ENCODE measurements around the gene INF2.

The INF2 gene

GRCh38 chr14:104734991-104735779 lies 45.8 kb downstream of the INF2 start:
- Mint-ChIP-seq H3K4me1 (no peaks in the 10 kb centered on the region), H3K4me3 (no peak overlapping the region), H3K27me3 (ENCODE audit: low read depth) (peaks cover 3% of the 10 kb centered on the region), H3K27ac (no peak overlapping the region), H3K36me3 (ENCODE audit: low read depth) (peaks cover 2% of the 10 kb centered on the region), H3K9me3 (no peaks in the 10 kb centered on the region)
- no peak for TF ChIP-seq CTCF (IDR thresholded peaks at IDR 0.05; ENCODE audit: unreplicated experiment in 3 of 3)

- no peak overlapping the region for H3K4me3 Mint-ChIP-seq
- peak overlapping the region in 1 of 3 experiments; percentile 48 for H3K27ac Mint-ChIP-seq
- H3K4me1 Mint-ChIP-seq = no peaks in the 10 kb centered on the region
- TF ChIP-seq CTCF (IDR thresholded peaks at IDR 0.05; ENCODE audit: unreplicated experiment in 3 of 3) = no peak
- peaks cover 4% of the 10 kb centered on the region for H3K27me3 Mint-ChIP-seq (ENCODE audit: low read depth)
- H3K9me3 Mint-ChIP-seq = no peaks in the 10 kb centered on the region
- H3K36me3 Mint-ChIP-seq (ENCODE audit: low read depth) = peaks cover 7% of the 10 kb centered on the region
Measured at GRCh38 chr14:104735830-104736642, 46.6 kb downstream of the INF2 start.

- H3K36me3 Mint-ChIP-seq (ENCODE audit: low read depth) = peaks cover 7% of the 10 kb centered on the region
- H3K27me3 Mint-ChIP-seq (ENCODE audit: low read depth) = peaks cover 4% of the 10 kb centered on the region
- no peak overlapping the region for H3K27ac Mint-ChIP-seq
- no peak overlapping the region for H3K4me3 Mint-ChIP-seq
- H3K9me3 Mint-ChIP-seq = no peaks in the 10 kb centered on the region
- H3K4me1 Mint-ChIP-seq = no peaks in the 10 kb centered on the region
- TF ChIP-seq CTCF (IDR thresholded peaks at IDR 0.05; ENCODE audit: unreplicated experiment in 3 of 3) = no peak
Measured at GRCh38 chr14:104738375-104739019, 49.1 kb downstream of the INF2 start.

GRCh38 chr14:104739026-104739425 lies 49.6 kb downstream of the INF2 start:
- no peak for TF ChIP-seq CTCF (IDR thresholded peaks at IDR 0.05; ENCODE audit: unreplicated experiment in 3 of 3)
- no peak overlapping the region for H3K4me3 Mint-ChIP-seq
- H3K9me3 Mint-ChIP-seq = no peaks in the 10 kb centered on the region
- no peak overlapping the region for H3K27ac Mint-ChIP-seq
- H3K36me3 Mint-ChIP-seq (ENCODE audit: low read depth) = peaks cover 7% of the 10 kb centered on the region
- H3K27me3 Mint-ChIP-seq (ENCODE audit: low read depth) = peaks cover 4% of the 10 kb centered on the region
- H3K4me1 Mint-ChIP-seq = no peaks in the 10 kb centered on the region

GRCh38 chr14:104739546-104740516 lies 50.4 kb downstream of the INF2 start:
- H3K27ac Mint-ChIP-seq = no peak overlapping the region
- H3K27me3 Mint-ChIP-seq (ENCODE audit: low read depth) = peaks cover 4% of the 10 kb centered on the region
- no peak overlapping the region for H3K4me3 Mint-ChIP-seq
- no peak for TF ChIP-seq CTCF (IDR thresholded peaks at IDR 0.05; ENCODE audit: unreplicated experiment in 3 of 3)
- no peaks in the 10 kb centered on the region for H3K4me1 Mint-ChIP-seq
- peaks cover 7% of the 10 kb centered on the region for H3K36me3 Mint-ChIP-seq (ENCODE audit: low read depth)
- no peaks in the 10 kb centered on the region for H3K9me3 Mint-ChIP-seq
